Measurements from ENCODE around the gene MNT.
A peak's percentile ranks its signal among the peaks of the same experiment; 100 is the strongest.
"Not testable (repeated sequence)": the region's sequence is repeated elsewhere in the genome, so short reads cannot be mapped to it uniquely, and the experiment has no call there.

The MNT gene, protein sequence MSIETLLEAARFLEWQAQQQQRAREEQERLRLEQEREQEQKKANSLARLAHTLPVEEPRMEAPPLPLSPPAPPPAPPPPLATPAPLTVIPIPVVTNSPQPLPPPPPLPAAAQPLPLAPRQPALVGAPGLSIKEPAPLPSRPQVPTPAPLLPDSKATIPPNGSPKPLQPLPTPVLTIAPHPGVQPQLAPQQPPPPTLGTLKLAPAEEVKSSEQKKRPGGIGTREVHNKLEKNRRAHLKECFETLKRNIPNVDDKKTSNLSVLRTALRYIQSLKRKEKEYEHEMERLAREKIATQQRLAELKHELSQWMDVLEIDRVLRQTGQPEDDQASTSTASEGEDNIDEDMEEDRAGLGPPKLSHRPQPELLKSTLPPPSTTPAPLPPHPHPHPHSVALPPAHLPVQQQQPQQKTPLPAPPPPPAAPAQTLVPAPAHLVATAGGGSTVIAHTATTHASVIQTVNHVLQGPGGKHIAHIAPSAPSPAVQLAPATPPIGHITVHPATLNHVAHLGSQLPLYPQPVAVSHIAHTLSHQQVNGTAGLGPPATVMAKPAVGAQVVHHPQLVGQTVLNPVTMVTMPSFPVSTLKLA

GRCh38 chr17:2400877-2401425 is at the start of gene MNT:
Gene MNT (minus strand): TSS chr17:2401060. CDS start chr17:2400712, 348 bp downstream.
- DNase-seq: peak; percentile 85

DNA sequence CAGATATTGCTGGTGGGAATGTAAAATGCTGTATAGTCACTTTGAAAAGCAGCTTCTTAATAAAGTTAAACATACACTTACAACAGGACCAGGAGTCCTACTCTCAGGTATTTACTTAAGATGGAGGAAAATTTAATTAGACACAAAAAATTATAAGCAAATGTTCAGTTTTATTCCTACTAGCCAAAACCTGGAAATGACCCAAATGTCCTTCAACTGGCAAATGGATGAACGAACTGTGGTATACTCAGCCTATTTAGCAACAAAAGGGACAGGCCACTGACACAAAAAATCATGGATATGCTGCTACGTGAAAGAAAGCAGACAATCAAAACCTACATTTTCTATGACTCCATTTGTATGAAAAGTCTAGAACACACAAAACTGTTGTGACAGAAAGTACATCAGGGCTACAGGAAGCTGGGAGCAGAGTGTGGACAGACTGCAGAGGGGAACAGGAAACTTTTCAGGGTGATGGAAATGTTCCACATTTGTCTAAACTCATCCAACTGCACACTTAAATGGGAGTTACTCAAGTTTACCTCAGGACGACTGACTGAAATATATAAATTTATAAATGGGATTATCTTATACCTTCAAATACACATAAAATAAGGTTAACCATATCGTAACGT is 49.3 kb upstream of the MNT start:
- no peak for DNase-seq

DNA sequence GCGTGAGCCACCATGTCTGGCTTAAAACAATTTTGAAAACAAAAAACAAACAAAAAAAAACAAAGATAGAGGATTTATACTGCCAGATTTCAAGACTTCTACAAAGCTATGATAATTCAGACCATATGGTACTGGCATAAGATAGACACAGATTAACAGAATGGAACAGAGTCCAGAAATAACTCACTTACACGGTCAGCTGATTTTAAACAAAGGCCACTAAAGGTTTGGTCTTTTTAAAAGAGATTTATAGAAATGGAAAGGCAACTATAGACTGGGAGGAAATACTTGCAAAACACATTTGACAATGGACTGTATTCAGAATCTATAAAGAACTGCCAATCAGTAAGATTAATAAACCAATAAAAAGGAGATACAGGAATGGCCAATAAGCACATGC is 48.6 kb upstream of the MNT start:
- no peak for DNase-seq

DNA sequence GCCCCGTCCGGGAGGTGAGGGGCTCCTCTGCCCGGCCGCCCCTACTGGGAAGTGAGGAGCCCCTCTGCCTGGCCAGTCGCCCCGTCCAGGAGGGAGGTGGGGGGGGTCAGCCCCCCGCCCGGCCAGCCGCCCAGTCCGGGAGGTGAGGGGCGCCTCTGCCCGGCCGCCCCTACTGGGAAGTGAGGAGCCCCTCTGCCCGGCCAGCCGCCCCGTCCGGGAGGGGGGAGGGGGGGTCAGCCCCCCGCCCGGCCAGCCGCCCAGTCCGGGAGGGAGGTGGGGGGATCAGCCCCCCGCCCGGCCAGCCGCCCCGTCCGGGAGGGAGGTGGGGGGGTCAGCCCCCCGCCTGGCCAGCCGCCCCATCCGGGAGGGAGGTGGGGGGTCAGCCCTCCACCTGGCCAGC is 46.6 kb upstream of the MNT start:
- DNase-seq: not testable (repeated sequence)

GRCh38 chr17:2445638-2446037 is 44.8 kb upstream of the MNT start:
- no peak for DNase-seq

- DNase-seq: no peak
These were observed 43.5 kb upstream of the MNT start for GRCh38 chr17:2444382-2444781.

- no peak for DNase-seq
These were observed 41.3 kb upstream of the MNT start for GRCh38 chr17:2442166-2442565.

GRCh38 chr17:2440930-2441329 is 40.1 kb upstream of the MNT start:
- no peak for DNase-seq

DNA sequence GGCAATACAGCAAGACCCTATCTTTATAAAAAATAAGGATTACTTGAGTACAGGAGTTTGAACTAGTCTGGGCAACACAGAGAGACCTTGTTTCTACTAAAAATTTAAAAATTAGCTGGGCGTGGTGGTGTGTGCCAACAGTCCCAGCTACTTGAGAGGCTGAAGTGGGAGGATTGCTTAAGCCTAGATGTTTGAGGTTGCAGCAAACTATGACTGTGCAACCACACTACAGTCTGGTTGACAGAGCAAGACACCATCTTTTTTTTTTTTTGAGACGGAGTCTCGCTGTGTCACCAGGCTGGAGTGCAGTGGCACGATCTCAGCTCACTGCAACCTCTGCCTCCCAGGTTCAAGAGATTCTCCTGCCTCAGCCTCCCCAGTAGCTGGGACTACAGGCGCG is 39.1 kb upstream of the MNT start:
- DNase-seq: not testable (repeated sequence)

DNA sequence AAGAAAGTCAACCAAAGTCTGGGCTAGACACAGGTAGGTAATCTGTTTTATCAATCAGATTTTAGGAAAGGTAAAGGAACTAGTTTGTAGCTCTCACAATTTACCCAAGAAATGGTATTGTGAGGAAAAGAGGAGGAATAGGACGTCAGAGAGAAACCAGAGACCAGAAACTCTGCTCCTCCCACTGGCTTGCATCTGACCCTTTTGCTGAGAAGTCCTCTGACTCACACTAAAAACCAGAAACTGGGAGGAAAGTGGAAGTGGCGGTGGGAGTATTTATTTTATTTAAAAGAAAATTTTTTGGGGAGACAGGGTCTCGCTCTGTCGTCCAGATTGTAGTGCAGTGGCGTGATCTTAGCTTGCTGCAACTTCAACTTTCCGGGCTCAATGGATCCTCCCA is 38.0 kb upstream of the MNT start:
- no peak for DNase-seq

- DNase-seq: peak; percentile 90
These were observed 35.6 kb upstream of the MNT start for GRCh38 chr17:2436316-2436905.

GRCh38 chr17:2435862-2436261 is 35.0 kb upstream of the MNT start:
- DNase-seq: peak; percentile 95

DNA sequence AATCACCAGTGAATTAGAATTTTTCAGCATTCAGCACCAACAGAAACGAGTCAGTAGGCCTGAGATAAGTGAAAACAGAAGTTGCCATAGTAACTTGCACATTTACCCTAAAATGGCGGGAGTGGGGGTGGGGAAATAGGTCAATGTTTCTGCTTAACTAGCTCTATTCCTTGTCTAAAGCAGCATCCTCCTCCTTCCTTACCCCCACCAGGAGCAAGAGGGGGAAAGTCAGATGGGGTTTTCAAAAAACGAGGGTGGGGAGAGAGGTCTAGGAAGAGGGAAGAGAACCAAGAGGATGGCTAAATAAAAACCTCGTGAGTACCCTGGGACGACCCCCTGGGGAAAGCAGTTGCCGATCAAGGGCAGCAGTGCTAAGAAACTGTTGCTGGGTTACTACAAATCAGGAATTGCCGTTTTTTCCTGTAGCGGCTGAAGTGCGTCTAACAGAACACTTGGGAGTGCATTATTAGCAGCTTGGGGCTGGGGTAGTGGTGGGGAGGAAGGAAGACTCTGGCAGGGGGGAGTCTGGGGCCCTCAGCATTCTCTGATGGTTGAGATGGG is 34.4 kb upstream of the MNT start:
- DNase-seq: peak; percentile 91

DNA sequence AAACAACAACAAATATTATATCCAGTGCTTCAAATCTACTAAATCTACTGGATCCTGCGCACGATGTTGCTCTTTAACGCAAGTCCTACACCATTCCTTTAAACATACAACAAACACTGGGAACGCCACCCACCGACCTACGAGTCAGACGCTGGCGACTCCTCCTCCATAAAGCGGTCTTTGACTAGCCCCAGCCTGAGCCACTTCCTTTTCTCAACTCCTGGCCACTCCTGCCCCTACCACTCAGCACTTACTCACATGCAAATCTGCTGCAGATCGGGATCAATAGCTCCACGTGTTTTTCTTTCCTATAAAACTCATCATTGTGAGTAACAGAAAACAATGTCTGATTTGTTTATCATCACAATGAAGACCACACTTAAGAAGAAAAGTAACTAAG is 32.8 kb upstream of the MNT start:
- DNase-seq: no peak

- DNase-seq: no peak
These were observed 27.1 kb upstream of the MNT start for GRCh38 chr17:2427910-2428309.

- no peak for DNase-seq
These were observed 26.4 kb upstream of the MNT start for GRCh38 chr17:2427215-2427614.

- DNase-seq: peak; percentile 44
These were observed 22.4 kb upstream of the MNT start for GRCh38 chr17:2423271-2423670.

- peak; percentile 25 for DNase-seq
These were observed 20.7 kb upstream of the MNT start for GRCh38 chr17:2421315-2422147.

DNA sequence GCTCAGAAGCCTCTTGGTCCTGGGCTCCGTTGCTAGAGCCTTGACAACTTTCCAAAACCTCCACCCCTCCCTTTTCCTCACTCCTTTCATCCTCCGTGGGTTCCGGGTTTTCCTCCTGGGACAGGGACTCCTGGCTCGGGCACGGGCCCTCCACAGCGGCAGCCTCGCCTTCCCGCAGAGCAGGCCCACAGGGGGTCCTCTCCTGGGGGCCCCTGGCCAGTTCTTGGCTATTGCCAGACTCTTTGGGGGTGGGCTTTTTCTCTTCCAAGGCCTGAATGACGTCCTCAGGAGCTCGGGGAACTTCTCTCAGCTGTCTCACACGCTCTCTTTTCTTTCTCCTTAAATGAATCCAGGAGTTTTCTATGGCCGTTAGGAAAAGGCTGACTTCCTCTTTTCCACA is 19.3 kb upstream of the MNT start:
- DNase-seq: no peak

GRCh38 chr17:2419486-2419885 is 18.6 kb upstream of the MNT start:
- DNase-seq: no peak

GRCh38 chr17:2418572-2418971 is 17.7 kb upstream of the MNT start:
- DNase-seq: no peak

Data from DMS79 (cell line).